Measurements from ENCODE around the gene USP7.

USP7 gene

DNA sequence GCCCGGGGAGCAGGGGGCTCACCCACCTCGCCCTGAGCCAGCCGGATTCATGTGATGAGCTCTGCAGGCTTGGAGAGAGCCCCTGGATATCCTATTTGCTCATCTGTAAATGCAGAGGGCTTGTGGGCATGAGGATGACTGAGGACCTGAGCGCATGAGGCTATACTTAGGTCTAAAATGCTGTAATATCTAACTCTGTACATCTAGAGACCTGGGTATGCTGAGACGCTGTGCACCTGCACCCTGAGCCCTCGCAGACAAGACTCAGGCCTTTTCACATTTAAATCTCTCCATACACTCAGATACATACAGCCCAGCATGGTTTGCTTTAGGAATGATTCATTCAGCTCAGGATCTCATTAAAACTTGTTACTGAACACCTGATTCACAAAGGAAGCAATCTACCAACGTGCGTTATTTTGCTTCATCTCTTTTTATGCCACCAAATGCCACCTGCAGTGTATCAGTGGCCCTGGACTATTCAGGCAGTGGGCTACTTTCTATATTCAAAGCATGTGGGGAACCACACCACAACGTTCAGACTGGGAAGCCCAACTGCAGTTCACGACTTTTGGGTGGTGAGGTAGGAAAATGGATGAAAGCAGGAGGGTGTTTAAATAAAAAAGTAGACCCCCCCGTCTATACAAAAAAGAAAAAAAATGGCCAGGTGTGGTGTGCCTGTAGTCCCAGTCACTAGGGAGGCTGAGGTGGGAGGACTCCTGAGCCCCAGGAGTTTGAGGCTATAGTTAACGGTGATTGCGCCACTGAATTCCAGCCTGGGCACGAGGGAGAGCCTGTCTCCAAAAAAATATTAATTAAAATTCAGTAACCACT is 12.0 kb downstream of the USP7 start:
- DNase-seq, result no peak

DNA sequence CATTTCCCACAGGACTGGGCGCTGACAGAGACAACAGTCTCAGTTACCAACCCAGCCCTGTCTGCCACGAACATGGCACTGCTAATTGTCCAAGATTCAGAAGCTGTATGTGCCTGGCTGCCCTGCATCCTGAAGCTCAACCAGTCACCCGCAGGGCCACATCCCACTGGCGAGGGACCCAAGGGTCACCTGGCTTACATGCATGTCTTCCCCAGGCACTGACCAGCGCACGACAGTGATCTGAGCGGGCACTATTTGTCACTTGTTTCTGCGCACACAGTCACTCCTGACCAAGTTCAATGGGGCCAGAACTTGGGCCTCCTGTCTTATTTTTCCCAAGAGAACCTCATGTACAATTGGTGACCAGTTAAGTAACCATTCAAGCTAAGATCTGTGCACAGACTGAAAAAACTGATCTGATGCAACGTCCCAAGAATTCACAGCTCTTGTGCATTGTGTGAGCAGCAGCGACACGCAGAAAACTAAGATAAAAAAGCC is 13.1 kb downstream of the USP7 start:
- no peak for DNase-seq

DNA sequence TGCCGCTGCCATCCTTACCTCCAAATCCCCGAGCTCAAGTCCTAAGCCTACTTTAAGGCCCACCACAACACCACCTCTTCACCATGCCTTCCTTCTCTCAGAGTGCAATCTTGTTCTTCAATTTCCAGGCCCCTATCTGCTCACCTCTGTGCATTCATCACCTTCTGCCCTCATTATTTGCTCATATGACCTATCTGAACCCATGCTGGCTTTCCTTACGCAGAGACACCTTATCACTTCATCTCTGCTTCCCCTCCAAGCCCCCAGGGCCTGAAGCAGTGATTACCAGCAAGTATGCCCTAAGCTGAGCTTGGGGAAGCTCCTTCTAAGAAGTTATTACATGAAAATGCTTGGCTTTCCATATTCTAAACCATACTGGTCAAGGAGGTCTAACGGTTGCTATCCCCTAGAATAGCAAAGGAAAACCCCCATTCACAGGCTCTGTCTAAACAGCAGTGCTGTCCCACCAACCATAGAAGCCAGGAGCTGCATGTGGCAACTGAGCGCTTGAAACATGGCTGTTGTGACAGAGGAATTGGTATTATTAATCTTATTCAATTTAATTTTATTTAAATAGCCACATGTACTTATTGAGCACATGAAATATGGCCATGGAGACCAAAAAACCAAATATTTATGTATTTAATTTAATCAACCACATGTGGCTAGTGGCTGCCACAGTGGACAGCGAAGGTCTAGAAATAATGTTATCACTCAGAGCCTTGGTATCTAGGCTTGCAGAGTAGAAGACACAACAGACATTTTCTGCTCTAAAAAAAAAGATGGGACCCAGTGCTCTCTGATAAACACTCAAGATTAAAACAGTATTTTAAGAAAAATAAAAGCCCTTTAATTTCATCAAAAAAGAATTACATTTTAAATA is 13.9 kb downstream of the USP7 start:
- DNase-seq, result no peak

DNA sequence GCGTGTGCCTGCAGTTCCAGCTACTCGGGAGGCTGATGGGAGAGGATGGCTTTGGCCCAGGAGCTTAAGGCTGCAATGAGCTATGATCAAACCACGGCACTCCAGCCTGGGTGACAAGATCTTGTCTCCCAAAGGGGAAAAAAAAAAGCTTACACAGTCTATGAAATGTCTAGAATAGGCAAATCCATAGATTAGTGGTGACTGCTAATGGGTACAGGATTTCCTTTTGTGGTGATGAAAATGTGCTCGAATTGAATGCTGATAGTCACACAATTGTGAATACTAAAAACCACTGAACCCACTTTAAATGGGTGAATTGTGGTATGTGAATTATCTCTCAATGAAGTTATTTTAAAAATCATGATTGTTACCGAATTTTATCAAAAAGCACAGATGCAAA is 14.9 kb downstream of the USP7 start:
- DNase-seq, result no peak

DNA sequence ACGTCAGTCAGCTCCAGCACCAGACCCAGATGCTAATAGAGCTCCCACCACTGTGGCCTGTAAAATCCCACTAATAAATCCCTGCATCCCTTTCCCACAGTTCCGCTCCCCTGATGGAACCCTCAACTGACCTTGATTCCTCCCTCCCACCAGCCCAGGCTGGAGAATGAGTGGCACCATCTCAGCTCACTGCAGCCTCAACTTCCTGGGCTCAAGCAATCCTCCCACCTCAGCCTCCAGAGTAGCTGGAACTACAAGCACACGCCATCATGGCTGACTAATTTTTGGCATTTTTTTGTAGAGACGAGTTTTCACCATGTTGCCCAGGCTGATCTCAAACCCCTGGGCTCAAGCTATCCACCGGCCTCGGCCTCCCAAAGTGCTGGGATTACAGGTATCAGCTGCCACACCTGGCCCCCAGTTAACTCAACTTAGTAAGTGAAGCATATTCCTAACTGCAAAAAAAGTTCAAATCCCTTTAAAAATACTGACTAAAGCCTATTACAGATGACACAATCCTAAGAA is 15.6 kb downstream of the USP7 start:
- no peak for DNase-seq

DNA sequence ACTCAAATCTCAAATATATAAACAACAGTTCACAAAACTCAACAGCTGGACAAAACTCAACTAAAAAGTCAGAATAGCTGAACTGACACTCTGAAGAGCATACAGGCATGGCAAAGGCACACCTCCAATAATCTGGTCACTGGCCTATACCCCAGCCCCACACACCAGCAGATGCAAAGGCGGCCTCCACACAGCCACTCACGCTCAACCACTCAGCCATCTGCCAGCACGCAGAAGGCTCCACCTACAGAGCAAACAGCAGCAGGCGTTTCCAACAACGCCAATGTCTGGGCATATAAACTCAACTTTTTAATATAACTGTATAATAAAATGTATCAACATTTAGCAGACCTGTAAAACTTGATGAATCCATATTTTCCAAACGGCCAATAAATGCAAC is 17.2 kb downstream of the USP7 start:
- peak; percentile 34 for DNase-seq

DNA sequence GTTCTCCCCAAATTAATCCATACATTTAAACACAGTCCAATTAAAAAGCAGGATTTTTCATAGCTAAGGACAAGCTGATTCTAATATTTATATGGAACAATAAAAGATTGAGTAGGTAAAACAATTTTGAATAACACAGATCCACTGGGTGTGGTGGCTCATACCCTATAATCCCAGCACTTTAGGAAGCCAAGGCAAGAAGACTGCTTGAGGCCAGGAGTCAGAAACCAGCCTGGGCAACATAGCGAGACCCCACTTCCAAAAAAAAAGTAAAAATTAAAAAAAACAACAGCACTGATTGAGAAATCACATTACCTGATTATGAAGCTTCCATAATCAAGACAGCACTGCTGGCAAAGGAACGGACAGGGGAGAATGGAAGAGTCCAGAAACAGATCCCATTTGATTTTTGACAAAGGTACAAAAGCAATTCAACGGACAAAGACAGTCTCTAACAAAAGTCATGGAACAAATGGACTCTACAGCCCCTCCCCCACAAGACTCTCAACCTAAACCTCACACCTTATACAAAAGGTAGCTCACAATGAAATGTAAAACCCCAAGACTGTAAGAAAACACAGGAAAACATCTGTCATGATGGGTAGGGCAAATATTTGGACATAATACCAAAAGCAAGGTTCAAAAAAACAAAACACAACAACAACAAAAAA is 17.9 kb downstream of the USP7 start:
- no peak for DNase-seq

DNA sequence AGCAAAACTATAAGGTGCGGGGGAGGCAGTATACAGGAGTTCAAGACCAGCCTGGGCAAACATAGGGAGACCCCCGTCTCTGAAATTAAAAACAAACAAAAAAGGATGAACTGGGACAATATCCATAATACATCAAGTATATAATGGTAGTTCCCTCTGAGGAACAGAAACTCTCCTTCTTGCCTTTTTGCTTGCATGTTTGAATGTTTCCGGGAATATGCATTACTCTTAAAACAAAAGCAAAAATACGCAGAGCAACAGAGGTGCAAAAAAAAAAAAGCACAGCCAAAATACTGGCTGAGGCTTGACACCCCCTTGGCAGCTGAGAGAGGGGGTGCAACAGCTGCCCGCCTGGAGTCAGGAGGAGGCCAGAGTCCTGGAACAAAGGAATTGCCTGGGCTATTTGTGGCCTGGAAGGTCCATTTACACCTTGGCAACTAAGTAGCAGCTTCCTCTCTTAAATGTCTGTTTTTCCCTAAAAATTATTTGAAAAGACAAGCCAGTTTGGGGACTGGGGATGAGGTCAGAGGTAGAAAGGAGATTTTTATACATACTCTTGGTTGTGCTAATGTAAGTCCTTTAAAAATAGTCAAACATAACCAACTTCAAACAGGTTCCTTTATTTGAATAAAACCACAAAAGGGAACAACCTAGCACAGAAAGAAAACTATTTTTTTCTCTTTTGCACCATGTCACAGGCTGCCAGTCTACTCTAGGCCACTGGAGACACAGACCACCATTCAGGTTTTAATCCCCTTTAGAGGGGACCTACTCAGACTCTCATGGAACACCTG is 19.5 kb downstream of the USP7 start:
- DNase-seq, result no peak

DNA sequence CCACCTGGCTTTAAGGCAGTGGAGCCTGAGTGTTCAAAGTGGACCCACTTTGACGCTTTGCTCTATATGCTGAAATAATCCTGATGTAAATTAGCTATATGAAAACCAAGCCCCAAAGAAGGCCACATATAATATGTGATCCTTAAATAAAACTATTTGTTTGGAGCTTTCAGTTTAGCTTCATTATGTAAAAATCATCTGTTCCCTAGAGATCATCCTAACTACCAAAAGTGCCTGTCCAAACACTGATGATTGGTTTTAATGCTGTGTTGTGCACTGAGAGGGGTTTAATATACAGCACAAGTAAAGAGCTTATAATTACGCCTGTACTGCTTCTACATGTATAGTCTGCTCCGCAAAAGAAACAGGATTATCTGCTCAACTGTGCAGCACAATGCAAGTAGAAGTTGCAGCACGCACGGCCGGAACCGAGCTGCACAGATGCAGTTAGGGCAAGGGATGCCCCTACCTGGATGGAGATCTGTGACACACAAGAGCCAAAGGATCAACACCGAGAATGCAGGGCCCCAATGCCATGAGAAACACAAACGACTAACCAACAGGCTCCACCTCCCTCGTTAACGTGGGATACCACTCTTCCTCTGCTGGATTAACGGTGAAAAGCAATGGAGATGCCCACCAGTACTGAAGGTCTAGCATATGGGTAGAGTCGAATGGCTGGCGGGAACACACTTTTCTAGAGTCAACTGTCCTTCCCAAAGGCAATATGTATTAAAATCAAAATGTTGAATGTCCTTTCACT is 20.5 kb downstream of the USP7 start:
- DNase-seq, result no peak

DNA sequence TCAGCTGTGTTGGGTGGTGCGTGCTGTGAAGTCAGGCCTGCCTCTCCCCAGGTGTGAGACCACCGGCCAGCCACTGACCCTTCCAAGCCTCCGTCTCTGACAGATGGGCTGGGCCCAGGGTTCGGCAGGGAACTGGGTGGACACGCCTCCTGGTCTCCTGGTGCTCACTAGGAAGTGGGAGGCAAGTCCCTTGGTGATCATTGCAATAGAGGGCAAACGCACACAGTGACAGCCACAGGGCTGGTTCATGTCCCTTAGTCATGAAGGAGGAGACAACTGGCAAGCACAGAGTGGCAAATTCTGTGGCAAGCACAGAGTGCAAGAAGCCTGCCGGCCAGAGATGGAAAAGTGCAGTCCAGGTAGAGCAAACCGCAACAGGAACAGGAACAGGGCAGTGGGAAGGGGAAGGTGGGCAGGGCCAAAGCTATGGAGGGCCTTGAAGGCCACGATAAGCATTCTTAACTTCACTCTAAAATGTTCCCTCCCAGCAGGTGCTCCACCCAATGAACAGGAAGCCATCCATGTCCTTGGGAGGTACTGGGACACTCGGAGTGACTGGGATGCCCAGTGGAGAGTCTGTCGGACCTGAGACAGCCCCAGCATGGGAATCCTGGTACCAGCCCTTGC is 21.9 kb downstream of the USP7 start:
- no peak for DNase-seq

DNA sequence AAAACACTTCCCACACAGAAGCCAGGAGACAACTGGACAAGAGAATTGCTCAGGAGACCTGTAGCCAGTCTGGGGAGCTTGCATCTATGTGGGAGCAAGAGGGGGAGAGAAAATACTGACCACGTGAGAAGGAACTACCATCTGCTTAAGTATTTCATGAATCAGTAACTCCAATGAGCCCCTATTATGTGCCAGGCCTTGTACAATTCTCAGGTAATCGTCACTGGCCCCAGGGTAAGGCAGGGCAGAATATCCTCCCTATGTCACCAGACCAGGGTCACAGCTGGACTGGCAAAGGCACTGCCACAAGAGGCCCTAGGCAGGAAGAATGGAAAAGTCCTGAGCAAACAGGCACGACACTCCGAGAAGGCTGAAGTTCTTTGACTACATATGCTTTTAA is 25.9 kb downstream of the USP7 start:
- DNase-seq, result no peak

DNA sequence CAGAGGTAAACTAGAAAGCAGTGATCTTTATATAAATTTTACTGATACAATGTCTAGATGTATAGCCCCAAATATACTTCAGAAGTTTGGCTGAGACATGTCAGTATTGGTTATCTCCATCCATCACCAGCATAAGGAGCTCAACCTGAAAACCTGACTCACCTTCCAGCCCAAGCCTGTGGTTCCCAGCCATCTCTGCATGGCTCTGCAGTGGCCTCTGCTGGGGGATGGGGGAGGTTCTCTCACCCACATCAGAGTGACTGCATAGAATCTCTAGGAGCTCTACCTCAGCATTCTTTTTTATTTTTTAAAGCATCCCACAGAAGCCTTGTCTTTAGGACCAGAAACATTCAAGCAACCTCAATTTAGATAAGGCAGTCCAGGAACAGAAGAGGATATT is 27.3 kb downstream of the USP7 start:
- DNase-seq, result peak; percentile 33

DNA sequence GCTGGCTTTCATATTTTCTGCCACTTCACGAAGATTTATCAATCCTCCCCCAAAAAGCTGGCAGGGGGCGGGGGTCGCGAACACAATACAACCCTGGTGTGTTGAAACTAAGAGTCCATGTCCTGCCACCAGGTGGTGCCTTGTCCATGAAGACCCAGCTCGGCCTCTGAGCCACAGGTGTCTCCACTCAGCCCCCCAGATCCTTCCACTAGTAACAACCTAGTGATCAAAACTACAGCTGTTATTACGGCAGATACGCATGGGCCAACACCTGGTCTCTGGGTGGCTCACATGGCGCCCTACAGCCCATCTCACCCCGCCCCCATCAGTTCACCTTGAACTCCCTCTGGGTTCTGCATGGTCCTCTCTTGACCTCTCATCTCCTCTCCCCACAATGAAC is 27.7 kb downstream of the USP7 start:
- DNase-seq, result no peak

DNA sequence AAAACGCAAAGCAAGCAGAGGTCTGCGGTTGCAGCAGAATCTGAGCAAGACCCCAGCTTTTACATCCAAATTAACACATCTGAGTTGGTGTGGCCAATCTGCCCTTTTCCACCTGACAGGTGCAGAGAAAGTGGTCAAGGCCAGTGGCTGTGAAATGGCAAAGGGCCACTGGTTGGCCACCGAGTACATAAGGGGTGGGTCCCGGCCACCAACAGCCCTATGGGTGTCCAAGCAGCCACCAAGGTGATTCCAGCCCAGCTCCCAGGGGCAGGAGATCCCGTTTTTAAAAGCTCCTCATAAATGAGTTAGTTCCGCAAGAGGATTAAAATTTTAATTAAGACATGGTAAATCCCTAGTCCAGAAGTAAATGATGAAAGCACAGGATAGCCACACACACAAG is 29.1 kb downstream of the USP7 start:
- DNase-seq, result no peak

DNA sequence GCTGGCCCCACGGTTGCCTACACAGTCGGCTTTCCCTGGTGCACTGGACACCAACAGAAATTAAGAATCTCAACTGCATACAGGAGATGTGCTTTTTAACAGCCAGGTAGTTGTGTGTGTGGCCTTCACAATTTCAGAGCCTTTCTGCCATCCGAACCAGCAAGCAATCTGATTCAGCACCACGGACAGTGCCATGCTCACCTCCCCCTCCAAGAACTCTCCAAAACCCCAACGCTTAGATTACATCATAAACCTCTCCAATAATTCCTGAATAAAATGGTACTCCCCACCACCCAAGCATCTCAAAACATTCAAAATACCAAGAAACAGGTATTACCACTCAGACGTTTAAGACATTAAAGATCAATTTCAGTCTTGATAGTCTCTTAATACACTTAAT is 31.8 kb downstream of the USP7 start:
- DNase-seq, result no peak

DNA sequence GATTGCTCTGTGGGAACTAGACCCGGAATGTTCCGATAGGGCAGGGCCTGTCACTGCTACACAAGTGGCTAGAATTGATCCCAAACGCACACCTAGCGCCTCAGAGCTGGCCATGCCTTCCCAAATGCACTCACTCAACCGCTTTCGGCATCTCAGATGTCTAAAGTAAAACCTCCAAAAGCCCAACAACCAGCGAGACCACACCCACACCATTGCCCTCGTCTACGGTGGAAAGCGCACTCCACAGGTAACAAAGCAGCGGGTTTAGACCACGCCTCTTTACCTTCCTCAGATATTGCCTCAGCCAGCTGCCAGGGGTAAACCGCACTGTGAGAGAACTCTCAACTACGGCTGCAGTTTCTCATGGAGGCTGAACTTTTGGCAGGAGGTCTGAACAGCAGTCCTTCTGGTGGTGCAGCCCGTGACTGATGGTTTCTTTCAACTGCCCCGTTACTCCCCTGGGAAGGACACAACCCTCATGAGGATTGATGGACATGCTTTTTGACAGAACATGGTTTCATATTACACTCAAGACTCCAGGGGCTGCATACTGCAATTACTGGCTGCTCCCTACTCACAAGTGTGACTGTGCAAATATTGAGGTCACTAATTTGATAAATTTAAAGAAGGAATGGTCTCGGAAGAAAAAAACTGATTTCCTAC is 34.5 kb downstream of the USP7 start:
- peak; percentile 84 for DNase-seq

DNA sequence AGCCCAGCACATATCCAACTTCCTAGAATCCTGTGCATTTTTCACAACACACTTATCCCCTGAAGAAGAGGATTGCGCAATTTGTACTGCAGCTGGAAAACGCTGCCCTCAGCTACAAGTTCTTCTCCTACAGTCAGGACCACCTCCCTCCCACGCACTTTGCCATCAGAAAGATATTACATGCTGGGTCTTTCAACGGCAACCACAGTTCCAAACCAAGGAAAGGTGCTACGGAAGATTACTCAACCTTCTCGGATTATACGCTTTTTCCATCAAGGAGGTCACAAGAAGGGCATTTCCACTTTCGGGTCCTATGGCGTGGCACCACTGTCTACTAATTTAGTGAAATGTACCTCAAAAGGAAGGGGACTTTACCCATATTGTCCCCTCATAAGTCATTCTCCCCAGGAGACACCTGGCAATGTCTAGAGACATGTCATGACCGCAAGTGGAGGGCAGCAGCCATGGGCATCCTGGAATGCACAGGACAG is 35.2 kb downstream of the USP7 start:
- no peak for DNase-seq

DNA sequence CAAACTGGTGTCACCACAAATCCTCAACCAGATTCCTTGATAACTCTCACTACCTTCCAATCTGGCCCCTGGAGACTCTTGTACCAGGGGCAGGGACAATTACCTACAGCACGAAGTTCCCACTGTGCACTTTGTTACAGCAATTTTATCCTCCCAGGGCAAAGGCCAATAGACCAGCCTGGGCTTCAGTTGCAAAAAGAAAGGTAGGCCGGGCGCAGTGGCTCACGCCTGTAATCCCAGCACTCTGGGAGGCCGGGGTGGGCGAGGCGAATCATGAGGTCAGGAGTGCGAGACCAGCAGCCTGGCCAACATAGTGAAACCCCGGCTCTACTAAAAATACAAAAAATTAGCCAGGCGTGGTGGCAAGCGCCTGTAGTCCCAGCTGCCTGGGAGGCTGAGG is 36.9 kb downstream of the USP7 start:
- DNase-seq, result no peak

DNA sequence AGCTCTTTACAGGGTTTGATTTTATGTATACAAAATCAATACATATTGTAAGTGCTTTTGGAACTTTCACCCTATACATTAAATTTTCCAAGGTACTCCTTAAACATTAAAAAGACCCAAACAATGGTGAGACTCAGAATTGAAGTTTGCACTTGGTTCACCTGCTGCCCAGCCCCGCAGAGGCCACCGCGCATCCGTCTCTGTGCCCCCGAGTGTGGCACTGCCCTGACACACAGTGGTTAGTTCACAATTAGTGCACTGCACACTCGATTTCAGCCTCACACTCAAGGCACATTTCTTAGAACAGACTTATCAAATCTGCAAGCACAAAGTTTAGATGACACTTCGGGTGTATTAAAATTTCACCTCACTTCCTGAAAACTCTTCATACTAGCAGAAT is 38.3 kb downstream of the USP7 start:
- DNase-seq, result no peak

DNA sequence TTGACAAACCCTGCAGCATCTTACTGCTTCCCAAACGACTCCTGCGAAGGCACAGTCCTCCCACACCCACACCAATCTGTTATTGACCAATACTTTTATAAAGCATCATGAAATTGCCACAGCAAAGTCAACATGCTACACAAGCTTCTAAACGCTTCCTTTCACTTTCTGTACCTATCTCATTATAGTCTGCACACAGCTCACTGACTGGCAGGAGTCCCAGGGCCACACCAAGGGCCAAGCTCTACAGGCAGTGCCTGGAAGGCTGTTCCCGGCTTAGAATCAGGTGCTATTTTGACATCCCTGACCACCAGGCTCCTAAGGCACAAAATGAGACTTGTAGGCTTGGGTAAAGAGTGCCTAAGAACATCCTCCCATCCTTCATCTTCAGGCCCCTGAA is 39.5 kb downstream of the USP7 start:
- no peak for DNase-seq
